GM08714 (cell line): ENCODE measurements around the gene PADI6.

Experiments
- H3K4me3 ChIP-seq: fragments of 200-500 bp; sonication (Bioruptor generic); 2 replicates; pipeline ENCODE4 v1.5.1; 2014; ENCODE audit warnings: mild to moderate bottlenecking, low read length, inconsistent platforms
- ZNF274 ChIP-seq: IDR thresholded peaks from 2 replicates; pipeline ENCODE4 v1.6.1; 2012; ENCODE audit warnings: mild to moderate bottlenecking, low read depth, low read length

PADI6 gene

DNA sequence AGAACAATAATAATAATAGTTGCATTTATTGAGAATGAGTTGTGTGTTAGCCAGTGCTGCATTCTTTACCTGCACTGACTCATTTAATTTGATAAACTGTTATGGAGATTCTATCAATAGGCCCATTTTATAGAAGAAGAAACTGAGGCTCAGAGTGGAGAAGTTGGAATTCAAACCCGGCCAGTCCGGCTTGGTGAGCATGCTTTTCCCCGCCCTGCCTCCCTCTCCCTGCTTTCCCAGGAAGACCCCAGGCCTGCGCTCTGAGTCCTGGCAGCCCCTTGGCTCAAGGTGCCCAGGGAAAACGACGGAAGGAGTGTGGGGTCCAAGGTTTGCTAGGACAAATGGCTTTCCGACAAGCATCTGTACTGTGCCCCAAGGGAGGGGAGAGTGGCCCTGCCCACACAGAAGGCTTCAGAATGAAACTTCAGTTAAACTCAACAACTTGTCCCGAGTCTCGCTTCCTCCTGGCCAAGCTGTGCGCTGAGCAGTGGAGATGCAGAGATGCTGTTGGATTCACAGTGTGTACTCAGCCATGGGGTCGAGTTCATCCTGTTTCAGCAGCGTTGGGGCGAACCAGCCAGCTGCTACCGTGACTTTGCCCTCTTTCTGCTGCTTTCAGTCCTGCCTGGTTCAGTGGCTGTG, 23.3 kb upstream of the PADI6 start:
- no peak for TF ChIP-seq ZNF274
- no peak overlapping the region for H3K4me3 ChIP-seq

DNA sequence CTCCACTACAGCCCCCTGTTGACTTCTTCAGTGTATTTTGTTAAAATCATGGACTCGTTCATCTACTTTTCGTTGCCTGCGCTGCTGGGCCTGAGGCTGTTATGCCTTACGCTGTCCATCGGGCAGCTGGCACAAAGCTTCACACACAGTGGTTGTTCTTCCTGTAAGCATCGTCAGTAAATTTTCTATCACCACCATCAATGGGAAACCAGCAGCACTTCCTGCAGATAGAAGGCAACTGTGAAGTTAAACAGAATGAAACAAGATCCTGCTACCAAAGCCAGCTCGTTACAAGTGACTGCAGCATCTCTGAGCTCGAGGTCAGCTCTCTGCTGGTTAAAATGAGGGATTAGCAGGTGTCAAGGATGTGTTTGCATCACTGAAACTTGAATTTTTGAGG, 21.9 kb upstream of the PADI6 start:
- TF ChIP-seq ZNF274, result no peak
- no peak overlapping the region for H3K4me3 ChIP-seq

DNA sequence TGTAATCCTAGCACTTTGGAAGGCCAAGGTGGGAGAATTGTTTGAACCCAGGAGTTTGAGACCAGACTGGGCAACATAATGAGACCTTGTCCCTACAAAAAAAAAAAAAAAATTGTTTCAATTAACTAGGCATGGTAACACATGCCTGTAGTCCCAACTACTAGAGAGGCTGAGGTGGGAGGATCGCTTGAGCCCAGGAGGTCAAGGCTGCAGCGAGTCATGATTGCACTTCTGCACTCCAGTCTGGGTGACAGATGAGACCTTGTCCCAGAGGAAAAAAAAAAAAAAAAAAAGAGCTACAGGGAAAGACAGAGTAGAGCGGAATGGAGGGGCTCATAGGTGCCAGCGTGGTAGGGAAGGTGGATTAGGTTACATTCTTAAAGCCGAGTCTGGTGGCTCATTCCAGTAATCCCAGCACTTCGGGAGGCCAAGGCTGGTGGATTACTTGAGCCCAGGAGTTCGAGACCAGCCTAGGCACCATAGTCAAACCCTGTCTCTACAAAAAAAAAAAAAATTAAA, 21.0 kb upstream of the PADI6 start:
- no peak overlapping the region for H3K4me3 ChIP-seq
- TF ChIP-seq ZNF274, result no peak

DNA sequence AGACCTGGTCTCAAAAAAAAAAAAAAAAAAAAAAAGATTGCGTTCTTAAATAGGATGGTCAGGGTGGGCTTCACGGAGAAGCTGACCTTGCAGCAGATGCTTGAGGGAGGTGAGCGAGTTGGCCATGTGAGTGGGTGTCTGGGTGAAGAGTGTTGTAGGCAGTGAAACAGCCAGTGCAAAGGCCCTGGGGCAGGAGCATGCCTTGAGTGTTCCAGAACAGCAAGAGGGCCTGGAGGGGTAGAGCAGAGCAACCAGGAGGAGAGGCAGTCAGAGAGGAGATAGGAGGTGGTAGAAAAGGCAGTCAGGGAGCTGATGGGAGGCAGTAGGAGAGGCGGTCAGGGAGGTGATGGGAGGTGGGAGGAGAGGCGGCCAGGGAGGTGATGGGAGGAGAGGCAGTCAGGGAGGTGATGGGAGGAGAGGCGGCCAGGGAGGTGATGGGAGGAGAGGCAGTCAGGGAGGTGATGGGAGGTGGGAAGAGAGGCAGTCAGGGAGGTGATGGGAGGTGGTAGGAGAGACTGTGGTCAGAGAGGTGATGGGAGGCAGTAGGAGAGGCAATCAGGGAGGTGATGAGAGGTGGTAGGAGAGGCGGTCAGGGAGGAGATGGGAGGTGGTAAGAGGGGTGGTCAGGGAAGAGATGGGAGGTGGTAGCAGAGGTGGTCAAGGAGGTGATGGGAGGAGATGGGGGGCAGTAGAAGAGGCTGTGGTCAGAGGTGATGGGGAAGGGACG, 20.2 kb upstream of the PADI6 start:
- no peak overlapping the region for H3K4me3 ChIP-seq
- no peak for TF ChIP-seq ZNF274

DNA sequence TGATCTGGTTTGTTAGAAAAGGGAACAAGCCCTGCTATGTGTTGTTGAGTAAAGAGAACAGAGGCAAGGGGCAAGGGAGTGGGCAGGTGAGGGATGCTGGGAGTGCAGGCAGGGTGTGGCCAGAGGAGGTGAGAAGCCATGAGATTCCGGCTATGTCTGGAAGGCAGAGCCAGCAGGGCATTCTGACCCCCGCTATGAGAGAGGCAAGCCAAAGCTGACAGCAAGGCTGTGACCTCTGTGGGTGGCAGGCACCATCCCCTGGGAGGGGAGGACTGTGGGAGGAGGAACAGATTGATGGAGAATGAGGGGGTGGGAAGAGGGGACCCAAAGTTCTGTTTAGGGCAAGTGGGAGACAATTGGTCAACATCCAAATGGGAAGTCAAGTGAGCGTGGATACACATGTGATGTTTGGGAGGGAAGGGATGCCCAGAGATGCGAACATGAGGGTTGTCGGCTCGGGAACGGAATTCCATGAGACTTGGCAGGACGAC, 19.5 kb upstream of the PADI6 start:
- H3K4me3 ChIP-seq, result no peak overlapping the region
- TF ChIP-seq ZNF274, result no peak

DNA sequence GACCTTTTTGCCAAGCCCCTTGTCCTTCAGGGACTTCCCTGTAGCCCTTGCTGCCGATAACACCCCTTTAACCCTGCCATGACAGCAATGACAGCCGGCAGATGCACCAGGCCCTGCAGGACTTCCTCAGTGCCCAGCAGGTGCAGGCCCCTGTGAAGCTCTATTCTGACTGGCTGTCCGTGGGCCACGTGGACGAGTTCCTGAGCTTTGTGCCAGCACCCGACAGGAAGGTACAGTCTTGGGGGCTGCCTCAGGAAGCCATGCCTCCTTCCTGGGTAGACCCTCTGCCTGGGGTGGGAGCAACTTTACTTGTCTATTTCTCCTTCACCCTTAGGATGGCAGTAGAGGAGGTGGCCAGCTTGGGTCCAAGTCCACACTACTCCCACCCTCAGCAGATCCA, 16.1 kb upstream of the PADI6 start:
- no peak for TF ChIP-seq ZNF274
- no peak overlapping the region for H3K4me3 ChIP-seq

DNA sequence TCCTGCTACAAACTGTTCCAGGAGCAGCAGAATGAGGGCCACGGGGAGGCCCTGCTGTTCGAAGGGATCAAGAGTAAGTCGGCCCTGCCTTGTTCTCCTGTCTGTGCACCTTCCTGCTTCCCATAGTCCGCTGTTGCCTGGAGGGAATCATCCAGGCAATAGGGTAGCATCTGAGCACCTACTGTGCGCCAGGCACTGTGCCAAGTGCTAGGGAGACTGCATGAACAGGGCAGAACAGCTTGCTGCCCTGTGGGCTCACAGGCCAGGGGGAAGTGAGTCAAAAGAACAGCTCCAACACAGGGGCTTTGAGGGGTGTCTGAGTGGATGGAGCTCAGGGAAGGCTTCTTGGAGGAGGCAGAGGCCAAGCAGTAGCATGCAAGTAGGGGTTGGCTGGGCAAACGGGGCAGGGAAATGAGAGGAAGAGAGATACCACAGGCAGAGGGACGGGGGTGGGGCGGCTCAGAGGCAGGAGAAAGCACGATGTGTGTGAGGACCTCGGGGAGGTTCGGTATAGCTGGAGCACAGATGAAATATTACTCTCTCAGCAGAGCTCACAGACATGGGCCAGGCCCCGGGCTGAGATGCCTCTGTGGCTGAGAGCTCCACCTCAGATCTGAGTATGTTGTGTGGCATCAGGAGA, 15.5 kb upstream of the PADI6 start:
- TF ChIP-seq ZNF274, result no peak
- no peak overlapping the region for H3K4me3 ChIP-seq

DNA sequence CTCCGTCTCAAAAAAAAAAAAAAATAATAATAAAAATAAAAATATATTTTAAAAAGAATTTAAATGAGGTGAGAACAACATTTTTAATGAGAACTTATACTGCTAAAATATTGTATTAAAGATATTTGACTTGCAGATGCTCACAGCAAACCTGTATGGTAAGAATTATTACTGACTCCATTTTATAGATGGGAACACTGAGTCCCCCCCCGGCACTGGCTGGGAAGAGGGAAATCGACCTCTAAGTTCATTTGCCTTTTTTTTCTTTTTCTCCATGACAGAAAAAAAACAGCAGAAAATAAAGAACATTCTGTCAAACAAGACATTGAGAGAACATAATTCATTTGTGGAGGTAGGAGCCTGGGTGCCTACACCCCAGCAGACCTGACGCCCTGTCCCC, 13.4 kb upstream of the PADI6 start:
- no peak overlapping the region for H3K4me3 ChIP-seq
- no peak for TF ChIP-seq ZNF274

DNA sequence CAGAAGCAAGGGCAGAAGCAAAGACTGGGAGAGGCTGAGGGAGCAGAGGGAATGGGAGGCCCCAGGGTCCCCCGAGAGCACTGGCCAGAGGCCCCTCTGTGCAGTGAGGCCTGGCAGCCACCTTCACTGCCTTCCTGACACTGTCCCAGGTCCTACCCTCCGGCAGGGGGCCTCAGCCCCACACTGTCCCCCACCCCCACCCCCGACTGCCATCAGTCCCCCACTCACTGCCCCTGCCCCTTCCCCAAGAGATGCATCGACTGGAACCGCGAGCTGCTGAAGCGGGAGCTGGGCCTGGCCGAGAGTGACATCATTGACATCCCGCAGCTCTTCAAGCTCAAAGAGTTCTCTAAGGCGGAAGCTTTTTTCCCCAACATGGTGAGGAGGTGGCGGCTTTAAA, 13.0 kb upstream of the PADI6 start:
- TF ChIP-seq ZNF274, result no peak
- no peak overlapping the region for H3K4me3 ChIP-seq

DNA sequence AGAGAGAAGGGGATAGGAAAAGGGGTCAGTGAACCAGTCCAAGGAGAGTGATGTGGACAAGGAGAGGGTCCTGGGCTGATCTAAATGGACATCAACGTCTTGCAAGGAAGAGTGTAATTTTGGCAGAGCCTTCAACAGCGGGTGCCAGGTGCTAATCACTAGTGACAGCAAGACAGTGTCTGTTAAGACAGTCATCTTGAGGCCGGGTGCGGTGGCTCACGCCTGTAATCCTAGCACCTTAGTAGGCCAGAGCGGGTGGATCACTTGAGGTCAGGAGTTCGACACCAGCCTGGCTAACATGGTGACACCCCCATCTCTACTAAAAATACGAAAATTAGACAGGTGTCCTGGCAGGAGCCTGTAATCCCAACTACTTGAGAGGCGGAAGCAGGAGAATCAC, 12.2 kb upstream of the PADI6 start:
- no peak for TF ChIP-seq ZNF274
- H3K4me3 ChIP-seq, result no peak overlapping the region

DNA sequence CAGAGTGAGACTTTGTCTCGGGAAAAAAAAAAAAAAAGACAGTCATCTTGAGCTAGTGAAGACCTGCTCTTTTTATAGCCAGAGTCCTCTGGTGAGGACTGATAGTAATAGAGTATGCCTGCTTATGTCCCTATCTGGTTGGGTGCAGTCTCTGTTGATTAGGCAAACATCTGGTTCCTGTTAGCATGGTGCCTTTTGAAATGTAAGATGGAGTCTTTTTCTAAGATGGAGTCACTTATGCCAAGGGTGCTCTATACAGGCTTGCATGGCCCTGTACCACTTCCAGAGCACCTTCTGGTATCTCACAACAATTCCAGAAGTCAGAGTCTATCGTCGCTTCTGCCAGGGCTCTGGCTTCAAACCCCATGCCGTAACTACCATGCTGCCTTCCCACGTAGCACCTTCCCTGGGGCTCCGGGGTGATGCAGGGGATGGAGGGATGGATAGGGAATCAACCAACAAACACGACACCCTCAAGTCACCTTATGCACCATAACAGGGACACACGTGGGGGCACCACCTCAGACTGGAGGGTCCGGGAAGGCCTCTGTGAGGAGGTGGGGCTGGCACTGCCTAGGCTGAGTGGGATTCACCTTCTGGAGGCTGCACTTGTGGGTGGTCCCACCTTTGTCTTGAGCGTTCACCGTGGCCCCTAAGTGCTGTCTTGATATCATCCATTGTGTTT, 11.6 kb upstream of the PADI6 start:
- H3K4me3 ChIP-seq, result no peak overlapping the region
- TF ChIP-seq ZNF274, result no peak

DNA sequence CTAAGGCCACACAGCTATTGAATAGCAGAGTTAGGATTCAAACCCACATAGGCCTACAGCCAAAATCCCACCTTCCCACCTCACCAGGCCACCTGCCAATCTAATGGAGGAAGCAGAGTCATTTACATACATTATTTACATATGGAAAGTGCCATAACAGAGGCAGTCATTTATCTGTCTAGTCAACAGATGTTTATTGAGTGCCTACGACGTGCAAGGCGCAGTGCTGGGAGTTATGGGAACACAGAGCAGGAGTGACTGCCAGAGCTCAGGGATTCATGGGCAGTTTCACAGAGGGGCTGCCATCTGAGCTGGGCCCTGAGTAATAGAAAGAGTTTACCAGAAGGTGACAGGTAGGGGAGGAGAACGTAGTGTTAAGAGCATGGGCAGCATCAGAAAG, 10.3 kb upstream of the PADI6 start:
- no peak for TF ChIP-seq ZNF274
- H3K4me3 ChIP-seq, result no peak overlapping the region

DNA sequence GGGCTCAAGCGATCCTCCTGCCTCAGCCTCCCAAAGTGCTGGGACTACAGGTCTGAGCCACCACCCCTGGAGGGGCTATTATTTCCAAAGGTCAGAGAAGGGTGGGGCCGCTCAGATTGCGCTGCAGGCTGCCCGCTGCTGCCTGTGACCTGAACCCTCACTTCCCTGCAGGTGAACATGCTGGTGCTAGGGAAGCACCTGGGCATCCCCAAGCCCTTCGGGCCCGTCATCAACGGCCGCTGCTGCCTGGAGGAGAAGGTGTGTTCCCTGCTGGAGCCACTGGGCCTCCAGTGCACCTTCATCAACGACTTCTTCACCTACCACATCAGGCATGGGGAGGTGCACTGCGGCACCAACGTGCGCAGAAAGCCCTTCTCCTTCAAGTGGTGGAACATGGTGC, 8.6 kb upstream of the PADI6 start:
- no peak overlapping the region for H3K4me3 ChIP-seq
- no peak for TF ChIP-seq ZNF274

DNA sequence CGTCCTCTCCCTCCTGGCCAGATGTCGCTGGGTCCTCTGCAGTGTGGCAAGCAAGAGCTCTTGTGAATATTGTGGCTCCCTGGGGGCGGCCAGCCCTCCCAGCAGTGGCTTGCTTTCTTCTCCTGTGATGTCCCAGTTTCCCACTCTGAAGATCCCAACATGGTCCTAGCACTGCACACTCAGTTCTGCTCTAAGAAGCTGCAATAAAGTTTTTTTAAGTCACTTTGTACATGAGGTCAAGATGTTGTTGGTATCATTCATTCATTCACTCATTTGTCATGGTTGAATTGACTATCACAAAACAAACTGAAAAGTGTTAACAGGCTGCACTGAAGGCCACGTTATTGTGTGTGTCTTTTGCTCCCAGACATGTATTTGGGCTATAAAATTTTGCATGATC, 8.2 kb upstream of the PADI6 start:
- no peak for TF ChIP-seq ZNF274

DNA sequence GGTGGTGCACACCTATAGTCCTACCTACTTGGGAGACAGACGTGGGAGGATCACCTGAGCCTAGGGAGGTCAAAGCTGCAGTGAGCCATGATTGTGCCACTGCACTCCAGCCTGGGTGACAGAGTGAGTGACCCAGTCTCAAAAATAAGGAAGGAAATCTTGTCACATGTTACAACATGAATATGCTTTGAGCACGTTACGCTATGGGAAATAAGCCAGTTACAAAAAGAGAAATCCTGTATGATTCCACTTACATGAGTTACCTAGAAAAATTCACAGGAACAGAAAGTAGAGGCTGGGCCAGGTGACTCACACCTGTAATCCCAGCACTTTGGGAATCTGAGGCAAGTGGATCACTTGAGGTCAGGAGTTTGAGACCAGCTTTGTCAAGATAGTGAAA, 6.7 kb upstream of the PADI6 start:
- no peak overlapping the region for H3K4me3 ChIP-seq
- TF ChIP-seq ZNF274, result no peak

More for the DNA sequence above, 8.2 kb upstream of the PADI6 start:
- no peak overlapping the region for H3K4me3 ChIP-seq
